Activated CD8-positive, alpha-beta memory T cell treated with anti-CD3 and anti-CD28 coated beads, Interleukin-2, amount 50 U/mL, for 24 hours (primary cell): Measurements from ENCODE around the gene AFF3.

Experiments used
- DNase-seq: peaks from one replicate; pipeline ENCODE4 v3.0.0-alpha.2; 2020; ENCODE audit errors: extremely low read depth

The AFF3 gene

DNA sequence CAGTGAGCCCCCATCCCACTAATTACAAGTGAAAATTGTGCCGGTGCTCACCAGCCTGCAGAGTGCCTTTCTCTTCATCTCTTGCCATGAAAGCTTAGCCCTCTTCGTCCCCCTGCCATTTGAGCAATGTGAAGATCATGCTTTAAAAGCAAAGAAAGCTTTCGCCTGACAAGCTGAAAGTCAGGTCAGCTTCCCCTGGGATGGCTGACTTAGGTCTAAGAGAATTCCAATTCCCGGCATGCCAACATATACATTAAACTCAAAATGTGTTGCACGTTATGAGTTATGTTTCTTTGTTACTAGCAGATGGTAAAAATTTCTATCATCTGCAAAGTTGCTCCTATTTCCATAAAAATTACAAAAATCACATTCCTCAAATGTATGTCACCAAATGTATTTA, 129.8 kb downstream of the AFF3 start:
- DNase-seq = no peak

DNA sequence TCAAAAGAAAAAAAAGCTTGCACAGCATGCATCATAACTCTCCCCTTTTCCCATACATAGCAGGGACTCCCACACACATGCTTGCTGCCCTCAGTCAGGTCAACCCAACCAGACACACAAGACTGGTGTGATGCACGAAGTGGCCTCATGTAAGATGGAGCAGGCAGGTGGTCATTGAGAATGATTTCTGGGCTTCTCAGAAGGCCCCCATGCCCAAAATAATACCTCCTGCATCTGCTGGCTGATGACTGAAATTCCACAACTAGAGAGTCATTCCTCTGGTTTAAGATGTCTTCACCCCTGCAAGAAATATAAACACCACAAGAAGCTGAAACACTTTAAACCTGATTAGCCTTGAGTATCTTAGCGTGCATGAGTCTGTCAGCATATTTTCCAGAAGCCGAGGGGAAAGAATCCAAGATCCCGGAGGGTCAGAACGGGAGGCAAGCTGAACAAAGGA, 131.1 kb downstream of the AFF3 start:
- DNase-seq = no peak

DNA sequence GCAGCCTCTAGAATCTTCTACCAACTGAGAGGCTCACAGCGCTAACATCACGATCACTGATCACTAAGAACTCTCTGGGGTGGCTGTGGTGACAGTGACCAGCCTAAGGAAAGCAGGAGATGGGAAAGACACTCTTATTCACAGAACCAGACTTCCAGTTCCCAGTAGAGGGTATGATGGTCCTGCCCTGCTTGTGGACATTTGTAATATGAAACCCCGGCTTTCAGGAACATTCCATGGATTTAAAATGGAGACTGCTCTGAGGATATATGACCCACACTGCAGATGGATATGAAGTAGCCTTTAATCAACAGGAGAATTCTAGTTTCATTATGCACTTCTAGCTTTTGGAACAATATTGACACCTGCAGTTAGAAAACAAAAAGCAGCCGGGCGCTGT, 131.8 kb downstream of the AFF3 start:
- DNase-seq = no peak

DNA sequence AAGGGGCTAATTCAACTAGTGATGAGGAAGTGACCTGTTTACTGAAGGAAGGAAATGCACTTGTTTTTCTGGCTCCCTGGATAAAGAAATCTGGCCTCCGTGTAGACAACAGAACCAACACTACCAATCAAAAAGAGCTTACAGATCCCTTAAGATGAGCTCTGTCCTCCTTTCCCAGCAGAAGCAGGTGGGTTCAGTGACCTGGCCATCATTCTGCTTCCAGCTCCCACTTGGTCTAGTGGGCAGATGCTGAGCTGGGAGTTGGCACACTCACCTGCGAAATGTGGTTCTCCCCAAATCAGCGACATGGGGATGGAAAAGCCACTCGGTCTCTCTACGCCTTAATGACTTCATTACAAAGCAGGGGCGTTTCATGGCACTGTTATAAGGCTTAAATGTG, 132.6 kb downstream of the AFF3 start:
- DNase-seq = no peak

DNA sequence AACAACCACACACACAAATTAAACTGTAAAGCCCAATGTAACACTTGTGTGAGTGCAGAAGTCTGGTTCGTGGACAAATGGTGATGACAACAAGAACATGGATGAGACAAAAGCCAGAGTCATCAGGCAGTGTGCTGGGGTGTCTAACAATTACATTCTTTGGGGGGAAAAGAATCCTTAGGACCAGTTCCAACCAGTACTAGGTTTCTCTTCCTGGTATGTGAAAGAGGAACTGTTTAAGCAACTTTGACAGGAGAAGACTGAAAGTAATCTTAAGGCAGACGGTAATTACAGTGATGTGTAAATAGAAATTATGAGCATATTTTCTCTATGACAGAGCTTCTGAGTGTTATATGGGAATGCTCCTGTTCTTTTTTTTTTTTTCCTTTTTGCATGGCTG, 133.4 kb downstream of the AFF3 start:
- no peak for DNase-seq

DNA sequence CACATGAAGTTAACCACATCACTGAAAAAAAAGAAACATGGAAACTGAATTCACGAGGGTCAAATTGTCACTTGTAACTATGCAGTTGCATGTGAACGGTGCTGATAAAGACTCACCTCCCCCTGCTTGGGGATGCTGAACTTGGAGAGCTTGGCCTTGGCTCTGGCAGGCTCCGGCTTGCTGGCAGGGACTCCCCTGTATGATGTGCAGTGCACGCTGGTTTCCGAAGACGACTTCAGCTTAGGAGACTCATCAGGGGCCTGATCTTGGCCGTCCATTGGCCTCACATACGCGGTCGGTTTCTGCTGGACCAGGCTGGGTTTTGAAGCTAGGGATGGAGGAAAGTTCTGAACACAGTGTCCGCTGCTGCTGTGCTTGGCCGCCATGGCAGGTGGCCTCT, 135.9 kb downstream of the AFF3 start:
- DNase-seq = no peak

DNA sequence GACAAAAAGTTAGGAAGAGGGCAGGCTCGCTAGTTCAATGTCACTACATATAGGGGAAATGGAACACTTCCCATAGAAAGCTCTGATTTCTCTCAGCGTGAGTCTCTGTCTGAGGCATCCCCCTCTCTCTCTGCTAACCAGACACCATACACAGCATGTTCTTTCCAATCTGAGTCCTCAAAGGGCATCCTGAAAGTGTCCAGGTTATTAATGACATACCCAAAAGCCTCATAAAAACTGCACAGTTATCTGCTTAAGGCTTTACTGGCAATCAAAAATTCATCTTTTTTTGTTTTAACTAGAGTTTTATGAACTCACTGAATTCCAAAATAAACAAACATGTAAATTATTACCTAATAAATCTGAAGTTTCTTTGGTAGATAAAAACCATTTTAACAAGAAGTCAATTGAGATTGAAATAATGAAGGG, 137.4 kb downstream of the AFF3 start:
- no peak for DNase-seq

DNA sequence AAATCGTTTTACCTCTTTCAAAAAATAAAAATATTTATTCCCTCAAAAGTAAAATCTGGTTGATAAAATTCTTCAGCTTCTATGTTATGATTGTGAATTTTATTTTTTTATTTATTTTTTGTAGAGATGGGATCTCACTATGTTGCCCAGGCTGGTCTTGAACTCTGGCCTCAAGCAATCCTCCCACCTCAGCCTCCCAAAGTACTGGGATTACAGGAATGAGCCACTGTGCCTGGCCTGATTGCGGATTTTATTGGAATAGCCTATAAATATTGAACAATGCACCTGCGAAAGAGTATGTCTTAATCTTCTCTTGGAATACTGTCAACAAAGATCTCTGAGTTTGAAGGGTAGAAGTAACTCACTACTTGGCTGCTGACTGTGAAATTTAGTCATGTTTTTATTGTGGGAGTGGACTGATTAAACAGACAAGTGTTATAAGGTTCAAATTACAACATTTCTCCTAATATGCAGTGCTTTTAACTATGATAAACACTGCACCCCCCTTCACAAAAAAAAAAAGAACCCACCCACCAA, 138.0 kb downstream of the AFF3 start:
- no peak for DNase-seq

DNA sequence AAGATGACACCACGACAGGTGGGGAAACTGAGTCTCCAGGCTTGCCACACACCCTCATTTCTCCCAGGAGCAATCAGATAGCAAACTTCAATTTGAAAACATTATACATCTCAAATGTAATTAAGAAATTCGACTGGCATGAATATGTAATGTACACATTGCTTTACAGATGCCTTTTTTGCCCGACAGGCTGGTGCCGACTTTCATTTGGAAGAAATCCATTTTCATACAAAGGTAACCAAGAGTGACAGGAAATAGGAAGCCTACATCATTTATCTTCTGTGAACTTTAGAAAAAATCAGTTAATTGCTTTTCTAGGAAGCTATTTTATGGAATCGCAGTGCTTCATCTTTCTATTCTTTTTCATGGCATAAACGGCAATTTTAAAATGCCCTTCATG, 140.3 kb downstream of the AFF3 start:
- no peak for DNase-seq

DNA sequence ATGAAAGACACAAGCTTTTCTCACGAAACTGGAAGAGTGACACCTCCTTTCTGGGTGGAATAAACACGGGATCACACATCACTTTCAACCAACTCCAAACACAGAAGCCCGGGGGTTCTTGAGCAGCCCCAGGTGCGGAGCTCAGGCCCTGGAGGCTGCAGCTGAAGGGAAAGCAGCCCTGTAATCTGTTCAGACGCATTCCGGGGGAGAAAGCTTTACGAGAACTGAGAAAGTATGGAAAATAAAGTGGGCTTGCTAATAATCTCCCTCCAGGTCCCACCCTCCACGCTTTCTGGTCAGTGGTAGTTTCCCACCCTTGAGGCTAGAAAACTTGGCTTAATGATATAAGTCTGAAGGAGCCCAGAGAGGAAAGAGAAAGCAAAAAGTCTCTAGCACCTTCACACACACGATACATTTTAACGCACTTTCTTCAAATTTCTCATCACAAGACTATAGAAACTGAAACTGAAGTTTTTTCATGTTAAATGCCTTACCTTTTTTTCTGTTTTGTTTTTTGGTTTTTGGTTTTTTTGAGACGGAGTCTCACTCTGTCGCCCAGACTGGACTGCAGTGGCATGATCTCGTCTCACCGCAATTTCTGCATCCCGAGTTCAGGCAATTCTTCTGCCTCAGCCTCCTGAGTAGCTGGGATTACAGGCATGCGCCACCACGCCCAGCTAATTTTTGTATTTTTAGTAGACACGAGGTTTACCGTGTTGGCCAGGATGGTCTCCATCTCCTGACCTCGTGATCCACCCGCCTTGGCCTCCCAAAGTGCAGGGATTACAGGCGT, 141.3 kb downstream of the AFF3 start:
- DNase-seq = no peak

DNA sequence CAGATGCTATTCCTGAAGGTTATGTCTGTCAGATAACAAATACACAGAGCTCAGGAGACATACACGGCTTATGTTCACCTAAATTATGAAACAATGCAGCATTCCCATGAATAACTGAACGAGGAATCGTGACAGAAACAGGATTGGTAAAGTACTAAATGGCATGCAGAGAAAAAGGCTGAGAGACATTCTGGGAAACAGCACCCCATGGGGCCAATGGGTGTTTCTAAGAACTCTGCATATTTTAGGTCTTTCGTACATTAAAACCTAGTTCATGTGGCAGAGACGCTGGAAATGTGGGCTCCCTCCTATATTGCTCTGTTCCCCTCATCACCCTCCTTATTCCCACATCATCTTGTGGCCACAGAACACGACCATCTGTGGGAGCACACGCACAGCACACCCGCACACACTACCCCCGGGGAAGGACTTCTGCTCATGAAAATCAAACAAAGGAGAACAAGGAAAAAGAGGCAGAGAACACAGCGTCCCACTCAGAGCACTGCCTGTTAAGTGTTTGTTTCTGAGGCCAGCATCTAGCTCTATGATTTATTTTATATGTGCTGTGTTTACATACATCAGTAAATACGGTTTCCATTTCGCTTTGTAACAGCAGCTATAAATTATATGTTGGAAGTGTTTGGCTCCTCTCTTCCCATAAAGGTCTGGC, 143.6 kb downstream of the AFF3 start:
- no peak for DNase-seq

DNA sequence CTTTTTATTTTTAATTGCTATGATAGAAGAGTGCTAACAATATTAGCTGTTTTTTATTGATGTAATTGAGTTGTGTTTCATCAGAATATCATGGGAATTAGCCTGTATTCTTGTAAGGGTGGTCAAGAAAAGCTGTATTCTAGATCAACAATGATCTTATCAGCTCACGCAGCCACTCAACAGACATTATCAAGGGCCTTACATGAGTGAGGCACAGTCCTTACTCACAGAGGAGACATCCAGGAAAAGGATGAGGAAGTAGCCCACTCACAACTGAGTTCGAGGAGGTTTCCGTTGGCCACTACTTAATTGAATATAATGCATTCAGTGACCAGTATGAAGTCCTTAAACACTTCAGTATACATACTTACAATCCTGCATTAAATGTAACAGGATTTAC, 152.5 kb downstream of the AFF3 start:
- DNase-seq = no peak

DNA sequence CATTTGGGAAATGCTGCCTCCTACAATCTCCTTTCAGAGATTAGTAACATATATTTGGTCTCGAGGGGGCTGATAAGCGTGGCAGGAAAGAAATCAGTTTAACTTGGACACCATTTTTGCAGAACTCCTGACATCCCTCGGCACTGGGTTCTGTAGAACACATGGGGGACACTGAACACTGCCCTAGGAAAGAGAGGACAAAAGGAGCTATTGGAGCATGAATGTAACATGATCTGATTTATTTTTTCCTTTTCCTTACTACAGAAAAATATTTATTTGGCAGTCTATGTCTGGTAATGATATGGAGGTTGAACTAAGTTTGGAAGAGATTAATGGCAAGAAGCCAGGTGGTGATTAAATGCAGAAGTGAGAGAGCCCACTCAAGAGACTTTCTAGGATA, 153.8 kb downstream of the AFF3 start:
- no peak for DNase-seq

DNA sequence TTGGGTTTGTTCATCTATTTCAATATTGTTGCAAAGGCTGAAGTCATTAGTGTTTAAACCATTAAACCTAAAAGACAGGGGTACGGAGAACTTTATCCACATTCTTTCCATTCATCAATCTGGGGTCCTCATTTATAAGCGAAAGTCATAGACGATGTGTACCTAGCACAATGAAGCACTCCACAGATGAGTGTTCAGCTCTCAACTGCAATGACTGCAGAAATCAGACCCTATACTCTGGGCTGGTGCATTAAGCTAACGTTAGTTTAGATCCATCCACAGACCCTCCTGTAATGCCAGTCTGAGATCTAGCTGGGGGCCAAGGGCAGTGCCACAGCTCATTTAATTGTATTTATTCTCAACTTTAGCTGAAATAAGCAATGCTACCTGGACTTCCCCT, 155.2 kb downstream of the AFF3 start:
- no peak for DNase-seq

DNA sequence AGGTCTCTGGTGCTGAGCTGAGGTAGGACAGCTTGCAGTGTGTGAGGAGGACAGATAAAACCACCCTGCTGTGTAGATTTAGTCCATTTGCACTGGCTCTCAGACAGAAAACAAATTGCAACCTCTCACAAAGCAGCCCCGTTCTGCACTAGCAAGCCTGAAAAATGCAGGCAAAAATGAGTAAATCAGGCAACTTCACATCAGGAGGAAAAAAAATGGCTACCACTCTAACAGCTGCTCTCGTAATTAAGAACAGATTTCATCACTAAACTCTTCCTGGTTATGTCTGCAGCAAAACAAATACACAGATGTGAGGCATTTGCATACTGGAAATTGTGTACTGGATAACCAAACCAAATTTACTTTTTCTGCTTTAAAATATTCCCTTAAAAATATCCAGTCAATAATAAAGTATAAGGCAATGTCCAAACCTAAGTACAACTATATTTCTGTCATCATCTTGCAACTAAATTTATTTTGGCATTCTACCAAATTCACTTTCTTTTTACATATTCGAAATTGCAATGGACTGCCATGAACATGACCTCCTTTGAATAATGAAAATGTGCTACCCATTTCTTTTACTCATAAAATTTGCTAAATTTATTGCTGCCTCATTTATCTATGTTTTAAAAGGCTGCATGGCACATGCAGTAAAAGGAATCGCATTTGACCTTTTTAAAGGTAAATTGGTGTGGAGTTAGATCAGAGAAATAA, 157.4 kb downstream of the AFF3 start:
- DNase-seq = no peak

DNA sequence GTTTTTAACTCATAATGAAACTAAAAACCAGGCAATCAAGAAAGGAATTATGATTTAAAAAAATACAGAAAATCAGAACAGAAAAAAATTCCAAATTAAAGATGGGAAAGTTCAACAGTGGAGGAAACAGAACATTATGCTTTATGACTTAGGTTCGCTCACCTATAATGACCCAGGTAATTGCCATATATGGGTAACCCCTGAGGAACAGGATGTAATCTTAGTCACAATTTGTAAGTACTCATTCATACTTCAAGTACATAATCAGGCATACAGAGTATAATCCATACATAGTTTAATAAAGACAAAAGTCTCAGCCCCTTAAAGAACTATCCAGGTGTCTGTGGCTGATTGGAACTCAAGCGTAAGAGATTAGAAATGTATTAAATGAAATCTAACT, 159.6 kb downstream of the AFF3 start:
- no peak for DNase-seq

DNA sequence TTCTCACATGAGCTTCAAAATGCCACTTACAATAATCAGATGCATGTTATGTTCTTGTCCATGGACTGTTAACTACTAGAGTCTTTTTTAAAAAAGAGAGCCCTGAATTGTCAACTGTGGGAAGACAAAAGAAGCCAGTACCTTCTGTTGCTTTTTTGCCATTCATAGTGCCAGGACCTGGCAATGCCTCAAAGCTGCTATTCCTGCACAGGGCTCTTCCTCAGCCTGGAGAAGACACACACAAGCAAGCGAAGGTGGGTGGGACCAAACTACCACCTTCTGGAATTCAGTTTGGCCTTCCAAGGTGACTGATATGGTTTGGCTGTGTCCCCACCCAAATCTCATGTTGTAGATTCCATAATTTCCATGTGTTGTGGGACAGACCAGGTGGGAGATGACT, 160.6 kb downstream of the AFF3 start:
- no peak for DNase-seq

DNA sequence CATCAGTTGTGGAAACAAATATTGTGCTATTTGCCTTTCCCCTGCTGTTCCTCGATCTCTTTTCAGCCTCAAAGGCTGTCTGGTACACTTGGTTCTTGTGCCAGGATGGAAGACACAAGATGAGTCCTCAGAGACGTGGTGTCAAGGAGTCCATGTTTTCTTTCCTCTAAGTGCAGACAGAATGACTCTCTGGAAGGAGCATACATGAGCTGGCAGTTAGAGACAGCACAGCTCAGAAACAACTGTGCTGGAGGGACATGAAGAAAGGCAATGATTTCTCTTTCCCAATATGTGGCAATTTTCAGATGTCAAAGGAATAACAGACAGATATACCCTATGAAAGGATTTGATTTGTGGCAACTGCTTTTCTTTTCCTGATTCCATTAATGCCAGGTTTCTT, 162.2 kb downstream of the AFF3 start:
- DNase-seq = no peak

DNA sequence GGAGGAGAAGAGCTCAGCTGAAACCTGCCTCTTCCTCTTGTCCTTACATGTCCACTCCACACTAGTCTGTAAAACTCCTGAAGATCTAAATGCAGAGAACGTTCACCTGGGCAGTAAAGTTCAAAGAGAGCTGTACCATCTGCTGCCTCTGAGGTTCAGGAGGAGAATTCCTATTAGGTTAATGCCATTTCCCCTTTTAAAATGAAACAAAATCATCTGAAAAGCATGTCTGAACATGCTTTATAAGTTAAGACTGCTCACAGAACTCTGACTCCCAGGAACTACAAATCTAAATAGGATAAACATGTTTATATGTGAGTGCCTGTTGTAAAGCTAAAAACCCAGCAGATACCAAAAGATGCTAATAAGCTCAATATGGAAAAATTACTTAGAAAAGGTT, 164.4 kb downstream of the AFF3 start:
- no peak for DNase-seq

DNA sequence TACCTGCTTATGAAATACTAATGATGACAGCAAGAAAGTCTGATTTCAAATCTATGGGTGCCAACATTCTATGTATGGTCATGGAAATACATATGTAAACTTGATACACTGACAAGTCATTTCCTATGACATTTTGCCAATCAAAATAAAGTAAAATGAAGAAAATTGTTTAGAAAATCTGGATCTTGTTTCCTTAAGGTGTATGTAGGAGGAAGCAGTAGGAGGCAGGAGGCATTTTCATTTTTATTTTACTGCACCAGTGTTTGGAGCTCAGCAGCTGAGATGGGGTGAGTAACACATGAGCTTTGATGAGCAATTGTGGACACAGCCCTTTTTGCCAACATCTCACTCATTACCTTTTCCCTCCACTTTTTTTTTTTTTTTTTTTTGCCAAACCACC, 167.0 kb downstream of the AFF3 start:
- DNase-seq = no peak

DNA sequence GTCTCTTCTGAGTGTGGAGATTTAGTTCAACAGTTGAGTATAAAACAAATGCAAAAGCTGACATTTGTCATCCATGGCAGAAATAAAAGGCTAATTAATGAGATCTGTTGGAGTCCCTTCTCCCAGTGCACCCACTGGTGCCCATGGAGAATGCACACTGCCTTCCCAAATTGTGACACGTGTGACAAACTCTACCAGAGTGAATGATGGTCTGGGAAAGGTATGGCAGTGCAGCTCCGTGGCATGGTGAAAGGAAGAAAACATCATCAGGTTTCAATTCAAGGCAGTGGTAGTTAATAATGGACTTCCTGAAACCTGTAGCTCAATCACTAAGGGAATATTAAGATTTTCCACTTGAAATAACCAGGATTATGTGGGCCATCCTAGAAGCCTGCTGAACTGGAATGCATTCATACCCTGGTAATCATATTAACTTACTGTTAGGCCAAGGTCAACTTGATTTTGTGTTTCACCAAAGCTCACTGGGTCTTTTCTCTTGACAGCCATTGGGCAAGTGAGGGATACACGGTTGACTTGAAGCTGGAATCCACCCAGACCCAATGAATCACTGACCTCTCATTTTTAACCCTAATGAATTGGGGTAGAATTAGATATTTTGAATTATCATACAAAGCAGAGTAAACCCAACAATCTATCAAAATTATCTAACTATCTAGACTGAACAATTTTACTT, 167.6 kb downstream of the AFF3 start:
- no peak for DNase-seq

DNA sequence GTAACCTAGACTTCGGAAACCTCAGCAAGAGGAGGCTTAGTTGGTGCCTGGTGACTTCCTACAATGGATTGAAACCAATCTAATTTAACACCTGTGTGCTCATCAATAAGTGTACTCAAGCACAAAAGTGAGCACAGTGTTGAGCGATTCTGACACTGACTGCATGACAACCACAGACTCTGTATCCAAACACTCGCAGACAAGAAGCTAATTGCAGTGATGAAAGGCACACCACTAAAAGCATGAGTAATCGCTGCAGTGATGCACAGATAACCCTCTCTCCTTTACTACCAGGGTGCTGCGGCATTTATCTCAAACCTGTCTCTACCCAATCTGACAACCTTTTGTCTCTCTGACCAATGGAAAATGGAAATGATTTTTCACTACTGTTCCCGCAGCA, 168.1 kb downstream of the AFF3 start:
- DNase-seq = no peak
